ENCODE results near the gene INKA1. TPM values are rescaled to one million over a fixed set of nuclear protein-coding genes. Genes with fewer than 3 reads are reported as not detected.

The INKA1 gene
- total and polyA plus RNA-seq, 9 of the 15 experiments (the other 6 are each of a cell fraction or from before 2014, with no cell fraction given), result 0.55 to 13.9 (median 6.7) TPM

DNA sequence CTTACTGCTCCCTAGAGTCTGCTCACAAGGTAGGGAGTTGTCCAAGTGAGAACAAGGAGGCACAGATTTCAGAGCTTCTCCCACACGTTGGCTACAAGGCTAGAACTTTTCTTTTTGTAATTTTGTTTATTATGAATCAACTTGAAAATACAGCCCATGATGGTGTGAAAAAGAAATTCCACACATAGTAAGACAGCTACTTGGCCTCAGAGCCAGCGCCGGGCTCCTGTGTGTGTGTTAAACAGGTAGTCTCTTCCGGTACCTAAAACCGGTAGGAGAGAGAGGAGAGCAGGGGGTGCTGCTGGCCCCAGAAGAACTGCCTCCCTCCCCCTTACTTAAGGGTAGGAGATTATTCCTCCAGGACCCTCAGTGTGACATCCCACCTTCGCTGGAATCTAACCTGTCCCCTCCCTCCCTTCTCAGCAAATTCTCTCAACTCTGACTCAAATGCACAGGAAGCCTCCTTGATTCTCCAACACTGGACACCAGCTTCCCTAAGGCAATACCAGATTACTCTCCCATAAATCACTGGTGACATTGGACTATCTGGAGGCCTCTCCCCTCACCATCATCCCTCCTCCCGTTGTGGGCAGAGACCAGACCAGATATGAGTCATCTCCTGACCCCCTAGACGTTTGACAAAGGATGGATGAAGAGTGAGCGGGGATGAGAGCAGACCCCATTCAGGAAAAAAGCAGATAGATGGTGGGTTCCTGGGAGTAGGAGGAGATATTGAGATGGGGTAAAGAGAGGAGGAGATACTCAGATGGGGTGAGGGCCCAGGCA is 12.2 kb upstream of the INKA1 start (continued):
- TF ChIP-seq, protein P1, sequence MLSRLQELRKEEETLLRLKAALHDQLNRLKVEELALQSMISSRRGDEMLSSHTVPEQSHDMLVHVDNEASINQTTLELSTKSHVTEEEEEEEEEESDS (CRISPR knock-in tag; IDR thresholded peaks at IDR 0.05), result no peak
- no peak for TF ChIP-seq NFE2 (IDR thresholded peaks at IDR 0.05; ENCODE audit: low read depth)
- peak; percentile 29 to 52; a peak in 2 of 4 replicates for TF ChIP-seq KDM1A (IDR thresholded peaks at IDR 0.05)
- no peak for TF ChIP-seq MEF2D (tag; conservative IDR thresholded peaks at IDR 0.05; ENCODE audit: low read depth)
- TF ChIP-seq SRSF3 (IDR thresholded peaks at IDR 0.05; ENCODE audit: insufficient read depth, low read length), result no peak
- TF ChIP-seq, protein P2, sequence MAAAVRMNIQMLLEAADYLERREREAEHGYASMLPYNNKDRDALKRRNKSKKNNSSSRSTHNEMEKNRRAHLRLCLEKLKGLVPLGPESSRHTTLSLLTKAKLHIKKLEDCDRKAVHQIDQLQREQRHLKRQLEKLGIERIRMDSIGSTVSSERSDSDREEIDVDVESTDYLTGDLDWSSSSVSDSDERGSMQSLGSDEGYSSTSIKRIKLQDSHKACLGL (CRISPR knock-in tag; IDR thresholded peaks at IDR 0.05; ENCODE audit: borderline replicate concordance, poor library complexity, severe bottlenecking), result no peak
- TF ChIP-seq TBP (optimal IDR thresholded peaks at IDR 0.05; ENCODE audit: low read depth, low read length), result no peak
- TF ChIP-seq CC2D1A (IDR thresholded peaks at IDR 0.05), result no peak
- no peak for TF ChIP-seq HDAC8 (tag; IDR thresholded peaks at IDR 0.05)
- no peak for TF ChIP-seq MTA2 (IDR thresholded peaks at IDR 0.05; ENCODE audit: low read depth)
- no peak for TF ChIP-seq ZNF133 (CRISPR knock-in tag; IDR thresholded peaks at IDR 0.05)
- no peak for TF ChIP-seq SNRNP70 (optimal IDR thresholded peaks at IDR 0.05; ENCODE audit: low read depth, low read length)
- TF ChIP-seq, protein P3, sequence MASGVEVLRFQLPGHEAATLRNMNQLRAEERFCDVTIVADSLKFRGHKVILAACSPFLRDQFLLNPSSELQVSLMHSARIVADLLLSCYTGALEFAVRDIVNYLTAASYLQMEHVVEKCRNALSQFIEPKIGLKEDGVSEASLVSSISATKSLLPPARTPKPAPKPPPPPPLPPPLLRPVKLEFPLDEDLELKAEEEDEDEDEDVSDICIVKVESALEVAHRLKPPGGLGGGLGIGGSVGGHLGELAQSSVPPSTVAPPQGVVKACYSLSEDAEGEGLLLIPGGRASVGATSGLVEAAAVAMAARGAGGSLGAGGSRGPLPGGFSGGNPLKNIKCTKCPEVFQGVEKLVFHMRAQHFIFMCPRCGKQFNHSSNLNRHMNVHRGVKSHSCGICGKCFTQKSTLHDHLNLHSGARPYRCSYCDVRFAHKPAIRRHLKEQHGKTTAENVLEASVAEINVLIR (CRISPR knock-in tag; IDR thresholded peaks at IDR 0.05), result no peak
- TF ChIP-seq CTBP1 (IDR thresholded peaks at IDR 0.05; ENCODE audit: borderline replicate concordance), result peak; percentile 49; the same call in 1 of the 2 replicates
- TF ChIP-seq ZNF239 (CRISPR knock-in tag; IDR thresholded peaks at IDR 0.05), result no peak
- TF ChIP-seq JUN (IDR thresholded peaks at IDR 0.05; ENCODE audit: borderline replicate concordance, low read depth, low read length), result 0 out of 2 replicates have a peak, but pooled peaks have one; percentile 16
- no peak for TF ChIP-seq JUN (CRISPR knock-in tag; IDR thresholded peaks at IDR 0.05; ENCODE audit: borderline replicate concordance)
- no peak for TF ChIP-seq NONO (IDR thresholded peaks at IDR 0.05; ENCODE audit: low read depth in 2 of 2, low read length in 1 of 2)
- no peak for TF ChIP-seq NFYB (IDR thresholded peaks at IDR 0.05; ENCODE audit: extremely low read depth, insufficient read length)
- TF ChIP-seq, protein P4, sequence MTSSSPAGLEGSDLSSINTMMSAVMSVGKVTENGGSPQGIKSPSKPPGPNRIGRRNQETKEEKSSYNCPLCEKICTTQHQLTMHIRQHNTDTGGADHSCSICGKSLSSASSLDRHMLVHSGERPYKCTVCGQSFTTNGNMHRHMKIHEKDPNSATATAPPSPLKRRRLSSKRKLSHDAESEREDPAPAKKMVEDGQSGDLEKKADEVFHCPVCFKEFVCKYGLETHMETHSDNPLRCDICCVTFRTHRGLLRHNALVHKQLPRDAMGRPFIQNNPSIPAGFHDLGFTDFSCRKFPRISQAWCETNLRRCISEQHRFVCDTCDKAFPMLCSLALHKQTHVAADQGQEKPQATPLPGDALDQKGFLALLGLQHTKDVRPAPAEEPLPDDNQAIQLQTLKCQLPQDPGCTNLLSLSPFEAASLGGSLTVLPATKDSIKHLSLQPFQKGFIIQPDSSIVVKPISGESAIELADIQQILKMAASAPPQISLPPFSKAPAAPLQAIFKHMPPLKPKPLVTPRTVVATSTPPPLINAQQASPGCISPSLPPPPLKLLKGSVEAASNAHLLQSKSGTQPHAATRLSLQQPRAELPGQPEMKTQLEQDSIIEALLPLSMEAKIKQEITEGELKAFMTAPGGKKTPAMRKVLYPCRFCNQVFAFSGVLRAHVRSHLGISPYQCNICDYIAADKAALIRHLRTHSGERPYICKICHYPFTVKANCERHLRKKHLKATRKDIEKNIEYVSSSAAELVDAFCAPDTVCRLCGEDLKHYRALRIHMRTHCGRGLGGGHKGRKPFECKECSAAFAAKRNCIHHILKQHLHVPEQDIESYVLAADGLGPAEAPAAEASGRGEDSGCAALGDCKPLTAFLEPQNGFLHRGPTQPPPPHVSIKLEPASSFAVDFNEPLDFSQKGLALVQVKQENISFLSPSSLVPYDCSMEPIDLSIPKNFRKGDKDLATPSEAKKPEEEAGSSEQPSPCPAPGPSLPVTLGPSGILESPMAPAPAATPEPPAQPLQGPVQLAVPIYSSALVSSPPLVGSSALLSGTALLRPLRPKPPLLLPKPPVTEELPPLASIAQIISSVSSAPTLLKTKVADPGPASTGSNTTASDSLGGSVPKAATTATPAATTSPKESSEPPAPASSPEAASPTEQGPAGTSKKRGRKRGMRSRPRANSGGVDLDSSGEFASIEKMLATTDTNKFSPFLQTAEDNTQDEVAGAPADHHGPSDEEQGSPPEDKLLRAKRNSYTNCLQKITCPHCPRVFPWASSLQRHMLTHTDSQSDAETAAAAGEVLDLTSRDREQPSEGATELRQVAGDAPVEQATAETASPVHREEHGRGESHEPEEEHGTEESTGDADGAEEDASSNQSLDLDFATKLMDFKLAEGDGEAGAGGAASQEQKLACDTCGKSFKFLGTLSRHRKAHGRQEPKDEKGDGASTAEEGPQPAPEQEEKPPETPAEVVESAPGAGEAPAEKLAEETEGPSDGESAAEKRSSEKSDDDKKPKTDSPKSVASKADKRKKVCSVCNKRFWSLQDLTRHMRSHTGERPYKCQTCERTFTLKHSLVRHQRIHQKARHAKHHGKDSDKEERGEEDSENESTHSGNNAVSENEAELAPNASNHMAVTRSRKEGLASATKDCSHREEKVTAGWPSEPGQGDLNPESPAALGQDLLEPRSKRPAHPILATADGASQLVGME (CRISPR knock-in tag; IDR thresholded peaks at IDR 0.05), result no peak
- no peak for TF ChIP-seq TRIM28 (IDR thresholded peaks at IDR 0.05)
- TF ChIP-seq MYBL2 (IDR thresholded peaks at IDR 0.05; ENCODE audit: low read depth), result no peak
- no peak for TF ChIP-seq MYBL2 (CRISPR knock-in tag; IDR thresholded peaks at IDR 0.05; ENCODE audit: borderline replicate concordance)

Data from K562 (cell line).